HG03103 (cell line): ENCODE data around the gene RPL34.

Experiments
- ATAC-seq: cut with Tn5 transposase; IDR thresholded peaks from one replicate; pipeline ENCODE4 v1.9.1; 2021; ENCODE audit warnings: low read depth; ENCODE audit not compliant: unreplicated experiment

RPL34 gene

GRCh38 chr4:108622828-108623227 is 2.5 kb downstream of the RPL34 start:
- ATAC-seq: no peak

- ATAC-seq: no peak
Measured at GRCh38 chr4:108624263-108625056, 4.1 kb downstream of the RPL34 start.

- ATAC-seq: no peak
Measured at GRCh38 chr4:108626056-108626455, 5.7 kb downstream of the RPL34 start.

GRCh38 chr4:108628411-108628810 is 8.0 kb downstream of the RPL34 start:
- no peak for ATAC-seq

GRCh38 chr4:108635070-108635655 is 14.8 kb downstream of the RPL34 start:
- no peak for ATAC-seq

- no peak for ATAC-seq
Measured at GRCh38 chr4:108636246-108636645, 15.9 kb downstream of the RPL34 start.

GRCh38 chr4:108637856-108638255 is 17.5 kb downstream of the RPL34 start:
- ATAC-seq: no peak

GRCh38 chr4:108644237-108644636 is 23.9 kb downstream of the RPL34 start:
- no peak for ATAC-seq

- ATAC-seq: no peak
Measured at GRCh38 chr4:108646706-108647105, 26.3 kb downstream of the RPL34 start.

- peak; percentile 7 for ATAC-seq
Measured at GRCh38 chr4:108649863-108650211, 29.5 kb downstream of the RPL34 start.

GRCh38 chr4:108650212-108651013 is 30.0 kb downstream of the RPL34 start, which contains the start of gene OSTC:
Gene OSTC, plus strand, starts transcription at chr4:108650599. Its CDS starts 57 bp downstream, at chr4:108650656.
- peak; percentile 89 for ATAC-seq

GRCh38 chr4:108651014-108651791 is 30.8 kb downstream of the RPL34 start:
- no peak for ATAC-seq

GRCh38 chr4:108662629-108663028 is 42.3 kb downstream of the RPL34 start:
- no peak for ATAC-seq

GRCh38 chr4:108674356-108674977 is 54.1 kb downstream of the RPL34 start:
- ATAC-seq: no peak
